Measurements from ENCODE around the gene IGSF11.
"Not testable (repeated sequence)": the region's sequence is repeated elsewhere in the genome, so short reads cannot be mapped to it uniquely, and the experiment has no call there.

Gene IGSF11

DNA sequence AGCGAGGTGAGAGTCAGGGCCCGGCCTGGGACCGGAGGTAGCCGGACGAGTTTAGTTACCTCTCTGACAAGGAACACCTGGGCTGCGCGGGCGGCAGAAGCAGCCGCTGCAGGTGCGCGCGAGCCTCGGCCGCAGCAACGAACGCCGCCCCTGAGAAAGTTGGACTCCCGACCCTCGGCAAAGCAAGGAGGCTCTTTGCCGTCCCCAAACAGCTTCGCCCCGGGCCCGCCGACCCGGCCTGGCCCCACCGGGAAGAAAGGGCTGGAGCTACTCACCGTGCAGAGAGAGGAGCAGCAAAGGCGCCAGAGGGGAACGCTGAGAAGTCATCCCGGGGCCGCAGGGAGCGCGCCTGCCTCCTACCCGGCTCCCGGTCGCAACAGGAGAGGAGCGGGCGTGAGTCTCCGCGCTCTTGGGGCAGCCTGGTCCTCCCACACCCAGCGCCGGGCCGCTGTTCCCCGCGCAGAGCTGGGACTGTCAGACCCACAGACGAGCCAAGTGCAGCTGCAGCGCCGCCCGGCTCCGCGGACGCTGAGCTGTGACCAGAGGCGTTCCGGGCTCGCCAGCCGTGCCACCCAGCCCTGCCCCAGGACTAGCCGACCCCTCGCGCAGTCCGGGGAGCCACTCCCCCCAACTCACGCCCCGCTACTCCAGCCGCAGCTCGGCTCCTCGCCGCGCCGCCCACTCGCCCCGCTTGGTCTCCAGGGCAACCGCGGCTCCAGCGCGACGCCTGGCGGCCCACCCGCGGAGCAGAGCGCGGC, at the start of gene IGSF11:
Gene IGSF11 (minus strand): TSS at position 591 of the 758 bp plus-strand sequence. CDS start 264 bp downstream, at position 327.
- DNase-seq (ENCODE audit: low read depth in 2 of 2), result peak; percentile 30 to 35

DNA sequence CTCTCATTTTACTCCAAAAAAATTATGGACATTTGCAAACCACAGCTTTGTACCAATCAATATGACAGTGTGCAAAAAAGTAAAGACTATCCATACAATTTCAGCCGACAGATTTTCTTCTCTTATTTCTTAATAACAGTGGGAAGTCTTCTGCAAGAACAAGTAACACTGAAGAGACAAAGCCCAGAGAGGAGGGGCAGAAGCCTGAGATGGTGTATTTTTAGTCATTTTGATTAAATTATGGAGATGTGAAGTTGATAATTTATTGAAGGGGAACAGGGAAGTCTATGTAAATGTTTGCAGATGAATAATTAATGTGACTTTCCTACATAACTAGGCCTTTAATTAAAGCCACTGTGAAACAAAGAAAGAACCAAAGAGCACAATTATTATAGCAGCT, 45.7 kb upstream of the IGSF11 start:
- DNase-seq (ENCODE audit: low read depth in 2 of 2), result no peak

GRCh38 chr3:119073258-119074001, 38.8 kb upstream of the IGSF11 start:
- no peak for DNase-seq (ENCODE audit: low read depth in 2 of 2)

DNA sequence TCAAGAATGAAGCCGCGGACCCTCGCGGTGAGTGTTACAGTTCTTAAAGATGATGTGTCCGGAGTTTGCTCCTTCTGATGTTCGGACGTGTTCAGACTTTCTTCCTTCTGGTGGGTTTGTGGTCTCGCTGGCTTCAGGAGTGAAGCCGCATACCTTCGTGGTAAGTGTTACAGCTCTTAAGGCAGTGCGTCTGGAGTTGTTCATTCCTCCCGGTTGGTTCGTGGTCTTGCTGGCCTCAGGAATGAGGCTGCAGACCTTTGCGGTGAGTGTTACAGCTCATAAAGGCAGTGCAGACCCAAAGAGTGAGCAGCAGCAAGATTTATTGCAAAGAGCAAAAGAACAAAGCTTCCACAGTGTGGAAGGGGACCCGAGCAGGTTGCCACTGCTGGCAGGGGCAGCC, 37.8 kb upstream of the IGSF11 start:
- not testable (repeated sequence) for DNase-seq (ENCODE audit: low read depth in 2 of 2)

GRCh38 chr3:119069725-119070124, 35.1 kb upstream of the IGSF11 start:
- DNase-seq (ENCODE audit: low read depth in 2 of 2), result no peak

GRCh38 chr3:119063471-119063870, 28.8 kb upstream of the IGSF11 start:
- DNase-seq (ENCODE audit: low read depth in 2 of 2), result no peak

- no peak for DNase-seq (ENCODE audit: low read depth in 2 of 2)
Observed at GRCh38 chr3:119062892-119063291, 28.2 kb upstream of the IGSF11 start.

GRCh38 chr3:119044593-119044992, 9.9 kb upstream of the IGSF11 start:
- no peak for DNase-seq (ENCODE audit: low read depth in 2 of 2)

- no peak for DNase-seq (ENCODE audit: low read depth in 2 of 2)
Observed at GRCh38 chr3:119042162-119042561, 7.5 kb upstream of the IGSF11 start.

- DNase-seq (ENCODE audit: low read depth in 2 of 2), result no peak
Observed at GRCh38 chr3:119035014-119035346, 334 bp upstream of the IGSF11 start.

DNA sequence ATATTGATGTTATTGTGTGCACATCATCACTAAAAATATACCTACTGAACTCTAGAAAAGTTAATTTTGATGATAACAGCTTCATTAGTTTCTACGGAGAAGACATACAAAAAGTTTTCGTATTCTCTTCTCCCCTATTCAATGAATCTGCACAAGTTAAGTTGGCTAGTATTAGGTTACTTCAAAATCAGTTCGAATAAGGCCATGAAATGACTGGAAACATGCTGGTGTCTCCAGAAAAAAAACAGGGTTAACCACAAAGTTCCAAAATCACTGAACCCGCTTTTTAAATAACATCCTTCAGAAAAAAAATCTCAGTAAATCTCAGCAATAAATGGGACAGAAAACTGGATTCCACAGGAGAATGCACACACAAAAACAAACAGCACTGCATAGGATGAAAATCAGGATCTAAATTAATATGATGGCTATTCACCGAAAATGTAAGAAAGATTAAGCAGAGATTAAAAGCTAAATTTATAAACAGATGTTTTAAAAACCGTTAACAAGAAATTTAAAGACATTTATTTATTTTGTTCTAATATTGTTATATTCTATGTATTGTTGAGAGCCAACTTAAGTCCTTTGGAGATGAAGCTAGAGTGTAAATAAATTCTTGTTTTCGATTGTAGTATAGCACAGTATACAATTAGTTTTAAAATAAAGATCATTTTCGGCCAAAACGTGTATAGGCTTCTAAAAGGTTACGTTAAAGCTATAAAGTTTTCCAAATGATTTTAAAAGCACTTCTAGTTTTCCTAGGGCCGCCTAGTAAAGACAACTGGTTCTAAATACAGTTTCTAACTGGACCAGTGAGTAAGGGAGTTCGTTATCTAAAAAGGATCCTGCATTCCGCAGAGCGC, 1.0 kb downstream of the IGSF11 start:
- no peak for DNase-seq (ENCODE audit: low read depth in 2 of 2)

- no peak for DNase-seq (ENCODE audit: low read depth in 2 of 2)
Observed at GRCh38 chr3:119025171-119025795, 9.4 kb downstream of the IGSF11 start.

- no peak for DNase-seq (ENCODE audit: low read depth in 2 of 2)
Observed at GRCh38 chr3:119019767-119020518, 14.7 kb downstream of the IGSF11 start.

- no peak for DNase-seq (ENCODE audit: low read depth in 2 of 2)
Observed at GRCh38 chr3:119018690-119019463, 15.8 kb downstream of the IGSF11 start.

GRCh38 chr3:119015942-119016341, 18.7 kb downstream of the IGSF11 start:
- no peak for DNase-seq (ENCODE audit: low read depth in 2 of 2)

GRCh38 chr3:119013951-119014350, 20.7 kb downstream of the IGSF11 start:
- DNase-seq (ENCODE audit: low read depth in 2 of 2), result no peak

GRCh38 chr3:119011528-119011927, 23.1 kb downstream of the IGSF11 start:
- DNase-seq (ENCODE audit: low read depth in 2 of 2), result no peak

GRCh38 chr3:118997190-118997589, 37.5 kb downstream of the IGSF11 start:
- no peak for DNase-seq (ENCODE audit: low read depth in 2 of 2)

DNA sequence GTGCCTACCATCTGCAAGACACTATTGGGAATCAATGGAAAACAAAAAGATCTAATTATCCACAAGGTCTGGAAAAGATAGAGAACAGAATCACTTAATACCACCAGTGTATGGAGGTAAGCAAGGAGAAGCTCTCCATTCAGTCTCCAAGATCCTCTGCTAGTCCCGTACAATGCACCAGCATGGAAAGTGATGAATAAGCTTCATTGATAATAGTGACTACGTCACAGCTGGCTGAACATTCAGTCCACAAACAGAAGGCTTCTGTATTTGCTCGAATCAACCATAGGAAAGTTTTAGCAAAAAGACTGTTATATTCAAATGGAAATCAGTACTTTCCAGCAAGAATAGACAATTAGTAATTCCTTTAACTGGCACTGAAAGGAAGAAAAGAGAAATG, 42.9 kb downstream of the IGSF11 start:
- no peak for DNase-seq (ENCODE audit: low read depth in 2 of 2)

DNA sequence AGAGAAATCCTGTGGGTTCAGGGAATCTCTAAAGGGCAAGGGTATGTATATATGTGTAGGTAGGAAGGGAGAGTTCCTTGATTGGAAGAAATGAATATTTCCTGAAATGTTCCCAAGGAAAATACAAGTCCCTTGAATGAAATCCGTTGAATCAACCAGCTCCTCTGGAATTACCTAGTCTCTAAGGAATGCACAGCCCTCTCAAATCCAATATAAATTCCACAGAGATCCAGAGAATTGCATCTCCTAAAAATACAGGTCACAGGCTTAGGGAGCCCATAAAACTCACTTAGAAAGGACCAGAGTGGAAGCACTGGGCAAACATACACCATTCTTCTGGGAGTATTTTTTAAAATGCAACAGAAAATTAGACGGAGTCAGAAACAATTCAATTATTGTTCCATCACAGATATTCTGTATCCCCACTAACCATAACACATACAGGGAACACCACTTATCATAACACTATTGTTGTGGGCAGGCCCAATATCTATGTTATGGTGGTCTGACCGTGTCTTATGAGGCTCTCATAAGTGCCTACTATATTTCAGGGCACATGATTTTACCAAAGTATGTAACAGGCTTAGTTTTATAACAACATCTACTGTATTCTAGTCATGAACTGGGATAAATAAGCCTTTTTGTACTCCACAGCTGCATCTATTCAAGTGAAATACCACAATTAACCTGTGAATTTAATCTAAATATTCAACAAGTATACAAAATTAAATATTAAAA, 43.7 kb downstream of the IGSF11 start:
- no peak for DNase-seq (ENCODE audit: low read depth in 2 of 2)
